ENCODE data around the gene ZNF296.

- TF ChIP-seq, protein P1, sequence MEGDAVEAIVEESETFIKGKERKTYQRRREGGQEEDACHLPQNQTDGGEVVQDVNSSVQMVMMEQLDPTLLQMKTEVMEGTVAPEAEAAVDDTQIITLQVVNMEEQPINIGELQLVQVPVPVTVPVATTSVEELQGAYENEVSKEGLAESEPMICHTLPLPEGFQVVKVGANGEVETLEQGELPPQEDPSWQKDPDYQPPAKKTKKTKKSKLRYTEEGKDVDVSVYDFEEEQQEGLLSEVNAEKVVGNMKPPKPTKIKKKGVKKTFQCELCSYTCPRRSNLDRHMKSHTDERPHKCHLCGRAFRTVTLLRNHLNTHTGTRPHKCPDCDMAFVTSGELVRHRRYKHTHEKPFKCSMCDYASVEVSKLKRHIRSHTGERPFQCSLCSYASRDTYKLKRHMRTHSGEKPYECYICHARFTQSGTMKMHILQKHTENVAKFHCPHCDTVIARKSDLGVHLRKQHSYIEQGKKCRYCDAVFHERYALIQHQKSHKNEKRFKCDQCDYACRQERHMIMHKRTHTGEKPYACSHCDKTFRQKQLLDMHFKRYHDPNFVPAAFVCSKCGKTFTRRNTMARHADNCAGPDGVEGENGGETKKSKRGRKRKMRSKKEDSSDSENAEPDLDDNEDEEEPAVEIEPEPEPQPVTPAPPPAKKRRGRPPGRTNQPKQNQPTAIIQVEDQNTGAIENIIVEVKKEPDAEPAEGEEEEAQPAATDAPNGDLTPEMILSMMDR (IDR thresholded peaks at IDR 0.05; ENCODE audit: extremely low read depth in 1 of 2, insufficient read depth in 1 of 2, low read depth in 1 of 2, low read length in 2 of 2), result no peak
- TF ChIP-seq EZH2 (IDR thresholded peaks at IDR 0.05; ENCODE audit: borderline replicate concordance, low read depth, low read length, severe bottlenecking) (no peak), FOS (IDR thresholded peaks at IDR 0.05; ENCODE audit: borderline replicate concordance, insufficient read depth, low read length) (peak; percentile 75), MYC (IDR thresholded peaks at IDR 0.05; ENCODE audit: low read depth, low read length) (peak; percentile 32), POLR2A (IDR thresholded peaks at IDR 0.05; ENCODE audit: low read depth, low read length) (no peak)
Measured at GRCh38 chr19:45097776-45098520, 21.7 kb upstream of the ZNF296 start.
